ENCODE measurements around the gene TCP10L. TPM values are rescaled to one million over a fixed set of nuclear protein-coding genes. Genes with fewer than 3 reads are reported as not detected.
A peak's percentile ranks its signal among the peaks of the same experiment; 100 is the strongest.

Gene TCP10L
- total RNA-seq, 1 donor from 2014 or later = 0.78 TPM

DNA sequence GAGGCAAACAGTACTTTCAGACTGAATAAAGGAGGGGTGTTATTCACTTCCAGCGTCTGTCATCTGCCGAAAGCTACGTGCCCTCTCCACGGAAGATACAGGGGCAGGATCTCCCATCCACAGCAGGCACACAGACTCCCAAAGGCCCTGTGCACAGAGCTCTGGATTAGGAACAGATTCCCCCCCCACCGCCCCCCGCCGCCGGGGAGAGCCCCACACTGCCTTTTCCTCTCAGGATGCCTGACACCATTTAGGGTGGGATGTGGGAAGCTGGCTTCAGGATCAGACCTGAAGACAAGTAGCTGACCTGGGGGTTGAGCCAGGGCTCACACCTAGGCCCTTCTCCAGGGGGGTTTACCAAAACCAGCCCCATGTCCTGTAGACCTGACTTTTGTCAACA is 8.4 kb upstream of the TCP10L start:
- Histone ChIP-seq H3K4me3 (no peak overlapping the region), H3K36me3 (no peaks in the 10 kb centered on the region), H3K27ac (no peak overlapping the region), H3K4me1 (no peaks in the 10 kb centered on the region), H3K9me3 (no peaks in the 10 kb centered on the region), H3K27me3 (no peaks in the 10 kb centered on the region)
- TF ChIP-seq, protein P1, sequence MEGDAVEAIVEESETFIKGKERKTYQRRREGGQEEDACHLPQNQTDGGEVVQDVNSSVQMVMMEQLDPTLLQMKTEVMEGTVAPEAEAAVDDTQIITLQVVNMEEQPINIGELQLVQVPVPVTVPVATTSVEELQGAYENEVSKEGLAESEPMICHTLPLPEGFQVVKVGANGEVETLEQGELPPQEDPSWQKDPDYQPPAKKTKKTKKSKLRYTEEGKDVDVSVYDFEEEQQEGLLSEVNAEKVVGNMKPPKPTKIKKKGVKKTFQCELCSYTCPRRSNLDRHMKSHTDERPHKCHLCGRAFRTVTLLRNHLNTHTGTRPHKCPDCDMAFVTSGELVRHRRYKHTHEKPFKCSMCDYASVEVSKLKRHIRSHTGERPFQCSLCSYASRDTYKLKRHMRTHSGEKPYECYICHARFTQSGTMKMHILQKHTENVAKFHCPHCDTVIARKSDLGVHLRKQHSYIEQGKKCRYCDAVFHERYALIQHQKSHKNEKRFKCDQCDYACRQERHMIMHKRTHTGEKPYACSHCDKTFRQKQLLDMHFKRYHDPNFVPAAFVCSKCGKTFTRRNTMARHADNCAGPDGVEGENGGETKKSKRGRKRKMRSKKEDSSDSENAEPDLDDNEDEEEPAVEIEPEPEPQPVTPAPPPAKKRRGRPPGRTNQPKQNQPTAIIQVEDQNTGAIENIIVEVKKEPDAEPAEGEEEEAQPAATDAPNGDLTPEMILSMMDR (IDR thresholded peaks at IDR 0.05) = no peak
- intact Hi-C loops (cut with DNase I) = loop anchor here (10.0 kb wide), 1 partner anchor 119 kb away; no protein-coding TSS in a partner anchor
- ATAC-seq (peak; percentile 16), DNase-seq (no peak)

DNA sequence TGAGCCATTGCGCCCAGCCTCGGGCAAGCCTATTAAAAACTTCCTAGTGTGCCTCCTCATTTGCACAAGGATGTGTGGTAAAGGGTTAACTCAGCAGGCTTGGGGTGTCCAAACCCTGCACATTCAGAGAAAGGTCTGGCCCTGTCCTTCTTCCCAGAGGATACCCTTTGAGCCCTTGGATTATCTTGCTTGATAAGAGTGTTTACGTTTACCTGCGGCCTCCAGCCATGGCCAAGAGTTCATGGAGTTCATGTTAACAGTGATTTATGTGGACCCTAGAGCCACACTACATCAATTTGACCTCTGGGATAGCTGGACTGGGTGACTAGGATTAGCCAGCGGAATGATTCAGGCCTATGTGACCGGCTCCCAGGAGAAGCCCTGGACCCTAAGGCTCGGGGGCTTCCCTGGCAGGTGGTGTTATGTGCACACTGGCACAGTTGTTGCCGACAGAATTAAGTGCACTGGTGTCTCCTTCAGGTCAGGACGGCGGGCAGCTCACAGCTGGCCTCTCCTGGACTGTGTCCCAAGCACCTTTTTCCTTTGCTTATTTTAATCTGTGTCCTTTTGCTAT is 7.7 kb upstream of the TCP10L start:
- Histone ChIP-seq H3K36me3 (no peaks in the 10 kb centered on the region), H3K27ac (no peak overlapping the region), H3K9me3 (no peaks in the 10 kb centered on the region), H3K27me3 (no peaks in the 10 kb centered on the region), H3K4me3 (no peak overlapping the region), H3K4me1 (no peaks in the 10 kb centered on the region)
- intact Hi-C loops (cut with DNase I) = loop anchor here (10.0 kb wide), 1 partner anchor 118 kb away; no protein-coding TSS in a partner anchor
- DNase-seq = no peak
- ATAC-seq = no peak
- TF ChIP-seq, protein P1 (IDR thresholded peaks at IDR 0.05) = no peak

DNA sequence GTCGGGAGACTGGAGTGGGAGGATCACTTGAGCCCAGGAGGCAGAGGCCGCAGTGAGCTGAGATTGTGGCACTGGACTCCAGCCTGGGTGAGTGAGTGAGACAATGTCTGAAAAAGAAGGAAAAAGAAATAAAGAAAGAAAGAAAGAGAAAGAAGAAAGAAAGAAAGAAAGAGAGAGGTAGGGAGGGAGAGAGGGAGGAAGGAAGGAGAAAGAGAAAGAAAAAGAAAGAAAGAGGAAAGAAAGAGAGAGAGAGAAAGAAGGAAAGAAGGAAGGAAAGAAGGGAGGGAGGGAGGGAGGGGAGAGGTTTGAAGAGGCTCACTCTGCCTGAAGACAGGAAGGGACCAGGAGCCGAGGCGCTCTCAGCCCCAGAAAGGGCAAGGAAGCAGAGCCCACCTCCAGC is 4.8 kb upstream of the TCP10L start:
- Histone ChIP-seq H3K4me1 (no peaks in the 10 kb centered on the region), H3K9me3 (no peaks in the 10 kb centered on the region), H3K4me3 (no peak overlapping the region), H3K36me3 (no peaks in the 10 kb centered on the region), H3K27me3 (no peaks in the 10 kb centered on the region), H3K27ac (no peak overlapping the region)
- TF ChIP-seq, protein P1 (IDR thresholded peaks at IDR 0.05) = no peak
- DNase-seq (no peak), ATAC-seq (no peak)
- intact Hi-C loops (cut with DNase I) = loop anchor here (10.0 kb wide), 1 partner anchor 115 kb away; no protein-coding TSS in a partner anchor

DNA sequence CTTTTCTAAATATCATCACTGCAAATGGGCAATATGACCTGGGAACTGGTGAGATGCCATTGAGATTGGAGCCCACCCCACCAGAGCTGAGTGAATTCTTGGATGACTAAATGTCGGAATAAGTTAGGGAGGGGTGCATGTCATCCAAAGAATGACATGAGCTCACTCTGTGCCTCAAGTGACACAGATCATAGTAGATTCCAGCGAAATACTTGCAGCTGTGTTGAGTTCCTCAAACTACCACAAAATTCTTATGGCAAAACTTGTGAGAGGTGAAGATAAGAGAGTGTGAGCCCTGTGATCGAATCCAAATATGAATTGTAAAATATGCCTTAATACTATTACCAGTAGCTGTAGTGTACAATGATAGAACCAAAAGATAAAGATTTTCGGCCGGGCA is 2.3 kb upstream of the TCP10L start:
- Histone ChIP-seq H3K27ac (no peak overlapping the region), H3K36me3 (no peaks in the 10 kb centered on the region), H3K4me1 (no peaks in the 10 kb centered on the region), H3K4me3 (no peak overlapping the region), H3K9me3 (no peaks in the 10 kb centered on the region), H3K27me3 (no peaks in the 10 kb centered on the region)
- DNase-seq = no peak
- TF ChIP-seq, protein P1 (IDR thresholded peaks at IDR 0.05) = no peak
- intact Hi-C loops (cut with DNase I) = no loop called here
- no peak for ATAC-seq

DNA sequence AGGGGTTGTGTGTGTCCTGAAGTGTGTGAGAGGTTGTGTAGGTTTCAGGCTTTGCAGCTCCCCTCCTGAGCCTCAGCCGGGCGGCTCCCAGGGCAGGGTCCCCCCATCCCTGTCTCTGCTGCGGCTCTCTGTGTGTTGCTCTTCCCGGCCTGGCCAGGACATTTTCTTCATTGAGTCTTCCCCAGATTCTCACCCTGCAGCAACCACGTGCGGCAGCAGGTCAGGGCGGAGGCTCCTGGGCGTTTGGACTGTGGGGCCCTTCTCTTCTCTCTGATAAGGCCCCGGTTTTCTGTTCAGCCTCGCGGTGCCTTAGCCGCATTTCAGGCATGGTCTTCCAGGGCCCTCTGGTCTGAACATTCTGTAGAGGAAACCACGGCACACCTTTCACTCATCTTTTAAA is 1.8 kb upstream of the TCP10L start:
- ATAC-seq (no peak), DNase-seq (no peak)
- H3K4me1 ChIP-seq = no peaks in the 10 kb centered on the region
- intact Hi-C loops (cut with DNase I) = no loop called here
- no peaks in the 10 kb centered on the region for H3K27me3 ChIP-seq
- H3K9me3 ChIP-seq = no peaks in the 10 kb centered on the region
- H3K4me3 ChIP-seq = no peak overlapping the region
- TF ChIP-seq, protein P1 (IDR thresholded peaks at IDR 0.05) = no peak
- H3K27ac ChIP-seq = no peak overlapping the region
- H3K36me3 ChIP-seq = no peaks in the 10 kb centered on the region

DNA sequence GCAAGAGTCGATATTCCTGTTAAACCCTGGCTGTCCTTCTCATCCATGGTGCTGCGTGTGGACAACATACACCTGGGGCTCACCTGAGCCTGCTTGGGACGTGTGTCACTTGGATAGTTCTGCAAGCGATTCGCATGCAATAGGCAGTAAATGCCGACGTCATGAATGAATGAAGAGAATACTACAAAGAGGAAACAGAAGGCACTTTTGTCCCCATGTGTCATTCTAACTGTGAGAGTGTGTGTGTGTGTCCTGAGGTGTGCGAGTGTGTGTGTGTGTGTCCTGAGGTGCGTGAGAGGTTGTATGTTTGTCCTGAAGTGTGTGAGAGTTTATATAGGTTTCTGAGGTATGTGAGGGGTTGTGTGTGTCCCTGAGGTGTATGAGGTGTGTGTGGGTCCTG is 647 bp upstream of the TCP10L start:
- H3K9me3 ChIP-seq = no peaks in the 10 kb centered on the region
- no peak overlapping the region for H3K27ac ChIP-seq
- no peak for DNase-seq
- H3K36me3 ChIP-seq = no peaks in the 10 kb centered on the region
- TF ChIP-seq, protein P1 (IDR thresholded peaks at IDR 0.05) = no peak
- no peak for ATAC-seq
- no peaks in the 10 kb centered on the region for H3K4me1 ChIP-seq
- H3K4me3 ChIP-seq = no peak overlapping the region
- intact Hi-C loops (cut with DNase I) = no loop called here
- no peaks in the 10 kb centered on the region for H3K27me3 ChIP-seq
